ENCODE results near the gene PLIN5.
A peak's percentile ranks its signal among the peaks of the same experiment; 100 is the strongest.
"Not testable (repeated sequence)": the region's sequence is repeated elsewhere in the genome, so short reads cannot be mapped to it uniquely, and the experiment has no call there.

PLIN5 gene

DNA sequence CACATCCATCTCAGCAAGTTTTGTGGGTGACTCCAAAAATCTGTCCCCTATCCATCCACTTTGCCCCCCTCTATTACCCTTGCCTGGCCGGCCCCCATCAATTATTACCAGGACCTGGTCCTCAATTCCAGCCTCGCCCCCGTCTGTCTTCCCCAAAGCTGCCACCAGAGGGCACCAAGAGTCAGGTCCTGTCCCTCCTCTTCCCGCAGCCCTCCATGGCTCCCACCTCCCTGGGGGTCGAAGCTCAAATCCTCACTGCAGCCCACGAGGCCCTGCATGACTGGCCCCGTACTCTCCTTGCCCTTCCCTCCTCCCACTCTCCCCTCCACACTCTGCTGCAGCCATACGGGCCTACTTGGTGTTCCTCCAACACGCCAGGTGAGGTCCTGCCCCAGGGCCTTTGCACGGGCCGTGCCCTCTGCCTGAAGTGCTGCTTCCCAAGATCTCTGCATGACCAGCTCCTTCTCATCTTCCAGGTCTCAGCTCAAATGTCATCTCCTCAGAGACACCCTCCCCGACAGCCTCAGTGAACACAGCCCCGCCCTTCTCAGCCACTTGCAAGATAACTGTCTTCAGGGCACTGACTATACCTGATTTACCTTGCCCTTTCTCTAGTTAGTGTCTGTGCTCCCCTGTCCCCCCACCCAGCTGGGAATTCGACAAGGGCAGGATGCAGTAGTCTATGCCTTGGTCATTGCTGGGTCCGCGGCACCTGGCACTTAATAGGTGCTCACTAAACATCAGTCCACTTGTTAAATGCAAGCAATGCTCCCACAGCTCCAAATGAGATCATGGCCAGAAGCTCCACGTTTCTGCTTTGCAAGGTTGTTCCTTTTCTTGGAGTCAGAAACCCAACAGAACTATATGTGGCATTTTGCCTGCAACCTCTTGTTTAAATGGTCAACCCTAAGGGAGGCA, 41.3 kb upstream of the PLIN5 start:
- DNase-seq = peak; percentile 80
- H3K27ac Mint-ChIP-seq = no peak overlapping the region
- no peaks in the 10 kb centered on the region for H3K36me3 Mint-ChIP-seq
- no peaks in the 10 kb centered on the region for H3K4me1 Mint-ChIP-seq
- H3K27me3 Mint-ChIP-seq = peaks cover 77% of the 10 kb centered on the region
- no peaks in the 10 kb centered on the region for H3K9me3 Mint-ChIP-seq
- no peak overlapping the region for H3K4me3 Mint-ChIP-seq
- CTCF ChIA-PET = interaction anchor here (0.6 to 2.6 kb wide), 12 partner anchors 9 to 84 kb away, joined by 3 to 27 read pairs (median 5); partner anchors contain the start of gene SEMA6B

DNA sequence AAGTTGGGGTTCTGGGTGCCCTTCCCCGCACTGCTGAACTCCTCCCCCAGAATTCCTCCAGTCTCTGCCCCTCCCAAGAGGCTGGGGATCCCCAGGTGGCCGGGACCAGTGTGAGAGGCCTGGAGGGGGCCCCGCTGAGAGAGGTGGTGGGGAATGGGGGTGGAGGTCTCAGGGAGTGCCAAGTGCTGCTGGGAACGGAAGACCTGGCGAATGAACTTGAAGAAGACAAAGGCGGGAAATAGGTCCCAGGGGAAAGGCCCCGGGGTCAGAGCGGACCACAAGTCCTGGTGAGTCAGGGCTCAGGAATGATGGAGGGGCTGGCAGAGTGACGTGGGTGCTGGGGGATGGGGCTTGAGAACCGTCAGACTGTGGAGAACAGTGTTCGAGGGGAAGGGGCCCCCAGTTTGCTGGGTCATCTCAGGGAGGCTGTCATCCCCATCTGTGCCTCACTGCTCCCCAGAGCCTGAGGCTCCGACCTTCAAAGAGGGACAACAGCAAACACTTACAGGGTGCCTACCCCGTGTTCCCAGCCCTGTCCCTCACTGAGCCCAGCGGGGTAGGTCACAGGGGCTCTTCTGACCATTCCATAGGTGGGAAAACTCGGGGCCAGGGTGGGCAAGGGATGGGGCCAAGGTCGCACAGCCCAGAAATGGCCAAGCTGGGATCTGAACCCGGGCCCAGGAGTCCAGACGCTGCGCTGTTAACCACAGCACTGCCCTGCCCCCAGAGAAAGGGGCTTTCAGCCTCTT, 40.4 kb upstream of the PLIN5 start:
- no peak for DNase-seq
- CTCF ChIA-PET = interaction anchor here (0.7 to 2.6 kb wide), 9 partner anchors 8 to 84 kb away, joined by 3 to 27 read pairs (median 7); no protein-coding TSS in a partner anchor
- Mint-ChIP-seq H3K36me3 (no peaks in the 10 kb centered on the region), H3K4me1 (no peaks in the 10 kb centered on the region), H3K4me3 (no peak overlapping the region), H3K9me3 (no peaks in the 10 kb centered on the region), H3K27ac (no peak overlapping the region), H3K27me3 (peaks cover 70% of the 10 kb centered on the region)

- Mint-ChIP-seq H3K4me1 (no peaks in the 10 kb centered on the region), H3K27me3 (peaks cover 55% of the 10 kb centered on the region), H3K27ac (no peak overlapping the region), H3K9me3 (no peaks in the 10 kb centered on the region), H3K4me3 (no peak overlapping the region), H3K36me3 (no peaks in the 10 kb centered on the region)
- CTCF ChIA-PET = interaction anchor here (0.5 to 2.6 kb wide), 3 partner anchors 14 to 63 kb away, joined by 3 to 10 read pairs (median 6); no protein-coding TSS in a partner anchor
- DNase-seq = no peak
Observed at GRCh38 chr19:4573682-4574081, 38.7 kb upstream of the PLIN5 start.

- CTCF ChIA-PET = interaction anchor here (0.7 to 6.7 kb wide), 5 partner anchors 8 to 66 kb away, joined by 3 to 61 read pairs (median 5); no protein-coding TSS in a partner anchor
- Mint-ChIP-seq H3K27ac (no peak overlapping the region), H3K4me3 (no peak overlapping the region), H3K27me3 (peaks cover 46% of the 10 kb centered on the region), H3K4me1 (no peaks in the 10 kb centered on the region), H3K36me3 (no peaks in the 10 kb centered on the region), H3K9me3 (no peaks in the 10 kb centered on the region)
- no peak for DNase-seq
Observed at GRCh38 chr19:4571305-4571917, 36.4 kb upstream of the PLIN5 start.

DNA sequence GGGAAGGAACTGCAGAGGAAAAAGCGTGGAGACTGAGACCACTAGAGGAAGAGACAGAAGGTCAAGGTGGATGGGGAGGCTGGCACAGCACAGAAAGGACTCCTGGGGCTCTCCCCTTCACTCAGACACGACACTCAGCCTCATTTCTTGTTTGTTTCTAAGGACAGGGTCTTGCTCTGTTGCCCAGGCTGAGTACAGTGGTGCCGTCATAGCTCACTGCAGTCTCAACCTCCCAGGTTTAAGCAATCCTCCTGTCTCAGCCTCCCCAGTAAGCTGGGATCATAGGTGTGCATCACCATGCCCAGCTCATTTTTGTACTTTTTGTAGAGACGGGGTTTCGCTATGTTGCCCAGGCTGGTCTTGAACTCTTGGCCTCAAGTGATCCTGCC, 35.9 kb upstream of the PLIN5 start:
- no peak overlapping the region for H3K4me3 Mint-ChIP-seq
- H3K4me1 Mint-ChIP-seq = no peaks in the 10 kb centered on the region
- H3K27me3 Mint-ChIP-seq = peaks cover 41% of the 10 kb centered on the region
- no peak for DNase-seq
- H3K9me3 Mint-ChIP-seq = no peaks in the 10 kb centered on the region
- H3K36me3 Mint-ChIP-seq = no peaks in the 10 kb centered on the region
- CTCF ChIA-PET = interaction anchor here (1.0 to 6.7 kb wide), 5 partner anchors 9 to 66 kb away, joined by 3 to 61 read pairs (median 5); partner anchors contain the start of gene SEMA6B
- no peak overlapping the region for H3K27ac Mint-ChIP-seq

- Mint-ChIP-seq H3K9me3 (no peaks in the 10 kb centered on the region), H3K4me1 (no peaks in the 10 kb centered on the region), H3K36me3 (no peaks in the 10 kb centered on the region), H3K27me3 (peaks cover 36% of the 10 kb centered on the region), H3K27ac (no peak overlapping the region), H3K4me3 (no peak overlapping the region)
- no peak for DNase-seq
- CTCF ChIA-PET = interaction anchor here (1.0 to 6.7 kb wide), 5 partner anchors 9 to 67 kb away, joined by 3 to 61 read pairs (median 5); partner anchors contain the start of gene SEMA6B
Observed at GRCh38 chr19:4570402-4570801, 35.4 kb upstream of the PLIN5 start.

GRCh38 chr19:4568886-4569285, 33.9 kb upstream of the PLIN5 start:
- no peak overlapping the region for H3K27ac Mint-ChIP-seq
- no peaks in the 10 kb centered on the region for H3K9me3 Mint-ChIP-seq
- no peaks in the 10 kb centered on the region for H3K36me3 Mint-ChIP-seq
- H3K4me1 Mint-ChIP-seq = no peaks in the 10 kb centered on the region
- H3K27me3 Mint-ChIP-seq = peaks cover 21% of the 10 kb centered on the region
- CTCF ChIA-PET = interaction anchor here (2.8 to 6.7 kb wide), 3 partner anchors 45 to 68 kb away, joined by 11 to 61 read pairs (median 25); no protein-coding TSS in a partner anchor
- no peak for DNase-seq
- H3K4me3 Mint-ChIP-seq = no peak overlapping the region

GRCh38 chr19:4567584-4568071, 32.6 kb upstream of the PLIN5 start:
- CTCF ChIA-PET = interaction anchor here (1.1 to 6.7 kb wide), 8 partner anchors 9 to 113 kb away, joined by 3 to 61 read pairs (median 6); partner anchors contain the start of gene SEMA6B
- DNase-seq = peak; percentile 79

GRCh38 chr19:4566402-4567051, 31.5 kb upstream of the PLIN5 start:
- CTCF ChIA-PET = interaction anchor here (0.6 to 6.7 kb wide), 9 partner anchors 7 to 114 kb away, joined by 3 to 61 read pairs (median 5); partner anchors contain the start of gene SEMA6B
- no peaks in the 10 kb centered on the region for H3K9me3 Mint-ChIP-seq
- no peaks in the 10 kb centered on the region for H3K36me3 Mint-ChIP-seq
- DNase-seq = no peak
- H3K4me1 Mint-ChIP-seq = no peaks in the 10 kb centered on the region
- no peak overlapping the region for H3K27ac Mint-ChIP-seq
- no peak overlapping the region for H3K4me3 Mint-ChIP-seq
- H3K27me3 Mint-ChIP-seq = peaks cover 17% of the 10 kb centered on the region

More at GRCh38 chr19:4567584-4568071, 32.6 kb upstream of the PLIN5 start:
- Mint-ChIP-seq H3K4me1 (no peaks in the 10 kb centered on the region), H3K36me3 (no peaks in the 10 kb centered on the region), H3K27ac (no peak overlapping the region), H3K4me3 (no peak overlapping the region), H3K9me3 (no peaks in the 10 kb centered on the region), H3K27me3 (peaks cover 17% of the 10 kb centered on the region)

- H3K9me3 Mint-ChIP-seq = not testable (repeated sequence)
Observed at GRCh38 chr19:4563562-4563961, 28.5 kb upstream of the PLIN5 start.

DNA sequence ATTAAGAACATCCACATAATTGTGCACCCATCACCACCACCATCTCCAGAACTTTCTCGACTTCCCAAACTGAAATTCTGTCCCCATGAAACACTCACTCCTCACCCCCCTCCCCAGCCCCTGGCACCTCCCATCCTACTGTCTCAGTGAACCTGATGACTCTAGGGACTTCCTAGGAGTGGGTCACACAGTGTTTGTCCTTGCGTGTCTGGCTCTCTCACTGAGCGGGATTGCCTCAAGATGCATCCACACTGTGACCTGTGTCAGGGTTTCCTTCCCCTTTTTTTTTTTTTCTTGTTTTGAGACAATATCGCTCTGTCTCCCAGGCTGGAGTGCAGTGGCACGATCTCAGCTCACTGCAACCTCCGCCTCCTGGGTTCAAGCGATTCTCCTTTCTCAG, 27.1 kb upstream of the PLIN5 start:
- H3K9me3 Mint-ChIP-seq, CTCF ChIA-PET, H3K4me3 Mint-ChIP-seq, H3K27ac Mint-ChIP-seq, H3K36me3 Mint-ChIP-seq, H3K4me1 Mint-ChIP-seq, DNase-seq: not testable (repeated sequence)
- peaks cover 17% of the 10 kb centered on the region for H3K27me3 Mint-ChIP-seq

More at GRCh38 chr19:4563562-4563961, 28.5 kb upstream of the PLIN5 start:
- H3K4me3 Mint-ChIP-seq, DNase-seq, CTCF ChIA-PET, H3K36me3 Mint-ChIP-seq, H3K4me1 Mint-ChIP-seq, H3K27ac Mint-ChIP-seq: not testable (repeated sequence)
- peaks cover 26% of the 10 kb centered on the region for H3K27me3 Mint-ChIP-seq

DNA sequence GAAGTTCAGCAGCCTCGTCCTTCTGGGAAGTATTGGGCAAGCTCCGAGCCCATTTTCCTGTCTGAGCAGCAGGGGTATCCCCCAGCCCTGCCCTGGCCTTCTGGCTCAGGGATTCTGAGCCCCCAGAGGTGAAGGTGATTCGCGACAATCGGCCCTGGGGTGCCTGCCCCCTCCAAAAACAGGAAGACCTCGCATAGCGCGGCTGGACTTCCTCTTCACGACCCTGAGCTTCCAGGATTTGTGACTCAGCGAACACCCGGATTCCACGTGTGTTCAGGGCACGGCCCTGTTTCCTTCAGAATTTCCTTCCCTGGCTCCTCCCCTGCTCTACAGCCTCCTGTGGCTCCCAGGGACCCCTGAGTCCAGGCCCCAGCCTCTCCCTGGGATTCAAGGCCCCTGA, 24.5 kb upstream of the PLIN5 start, which contains the start of gene SEMA6B:
Gene SEMA6B (minus strand): TSS at position 116 of the 400 bp plus-strand sequence. CDS start 1,227 bp downstream, outside the sequence.
- H3K36me3 Mint-ChIP-seq = no peaks in the 10 kb centered on the region

More for the DNA sequence above, 24.5 kb upstream of the PLIN5 start, which contains the start of gene SEMA6B:
- H3K4me1 Mint-ChIP-seq = peaks cover 4% of the 10 kb centered on the region
- no peak for DNase-seq
- peaks cover 1% of the 10 kb centered on the region for H3K9me3 Mint-ChIP-seq
- no peak within 1 kb of the TSS for H3K4me3 Mint-ChIP-seq
- CTCF ChIA-PET = interaction anchor here (0.7 to 1.7 kb wide), 3 partner anchors 8 to 17 kb away, joined by 3 to 5 read pairs (median 4); no protein-coding TSS in a partner anchor
- peaks cover 13% of the 10 kb centered on the region for H3K27me3 Mint-ChIP-seq
- no peak within 1 kb of the TSS for H3K27ac Mint-ChIP-seq
